Cardiac septum (tissue), 1 donor: ENCODE data around the gene SSC4D. TPM values are rescaled to one million over a fixed set of nuclear protein-coding genes. Genes with fewer than 3 reads are reported as not detected.

Experiments
- DNase-seq: peaks from one replicate; pipeline ENCODE4 v3.0.0-alpha.2; 2020; ENCODE audit warnings: low spot score
- intact Hi-C: fragments of 100-400 bp; cut with DNase I; formaldehyde crosslinking; loops from one replicate; pipeline ENCODE4 v1.14.0; 2022
- total RNA-seq: library from RNA; stranded (reverse); fragmentation: NEBNext Ultra II Directional; extraction: Animal tissue kit (Norgen Biotek cat#: 25700); gene quantifications from one replicate; pipeline ENCODE4 v1.2.1, GENCODE V29; 2021
- donor health status: DM: no; HTN: no; CAD: no.

Gene SSC4D
- total RNA-seq, 1 donor from 2014 or later = 0.51 TPM

DNA sequence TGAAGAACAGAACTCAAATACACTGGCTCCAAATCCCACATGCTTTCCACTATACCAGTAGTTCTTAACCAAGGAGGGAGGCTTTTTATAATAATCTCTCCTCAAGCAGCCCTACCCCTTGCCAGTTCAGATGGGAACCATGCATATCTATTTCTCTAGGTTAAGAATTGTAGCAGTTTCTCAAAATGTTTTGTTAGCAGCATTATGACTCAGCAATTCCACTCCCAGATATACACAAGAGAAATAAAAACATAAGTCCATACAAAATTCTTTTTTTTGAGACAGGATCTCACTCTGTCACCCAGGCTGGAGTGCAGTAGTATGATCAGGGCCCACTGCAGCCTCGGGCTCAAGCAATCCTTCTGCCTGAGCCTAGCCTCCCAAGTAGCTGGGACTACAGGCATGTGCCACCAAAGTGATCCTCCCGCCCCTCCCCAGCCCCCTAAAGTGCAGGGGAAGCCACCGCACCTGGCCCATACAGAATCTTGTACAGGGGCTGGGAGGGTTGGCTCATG, 68.8 kb downstream of the SSC4D start:
- DNase-seq = no peak
- intact Hi-C loops = no loop called here

Other genes starting within 250 kb of the SSC4D start
- gene SRRM3, start 207.8 kb downstream of the SSC4D start, total RNA-seq = 7.6 TPM
- 2,571 TPM for gene HSPB1, start 107.0 kb downstream of the SSC4D start, total RNA-seq
- gene YWHAG, start 50.7 kb downstream of the SSC4D start, total RNA-seq = 183 TPM
- gene ZP3, start 15.3 kb upstream of the SSC4D start, total RNA-seq = not detected
- 11.5 TPM for gene DTX2, start 52.0 kb upstream of the SSC4D start, total RNA-seq
- gene UPK3B, start 100.9 kb upstream of the SSC4D start, total RNA-seq = 0.38 TPM
- not detected for gene SPDYE16, start 133.6 kb upstream of the SSC4D start, total RNA-seq
- gene POMZP3, start 217.6 kb upstream of the SSC4D start, total RNA-seq = 10.6 TPM